ENCODE results near the gene PDCD7. TPM values are rescaled to one million over a fixed set of nuclear protein-coding genes. Genes with fewer than 3 reads are reported as not detected.

PDCD7 gene
- total RNA-seq, 1 experiment from 2014 or later, result 9.5 TPM

- Histone ChIP-seq H4K20me1 (ENCODE audit: low read length) (no peaks in the 10 kb centered on the region), H3K27ac (ENCODE audit: low read length) (no peak overlapping the region), H3K36me3 (ENCODE audit: low read depth, low read length) (no peaks in the 10 kb centered on the region), H3K79me2 (ENCODE audit: low read length) (no peaks in the 10 kb centered on the region), H3K9me2 (replicated peaks; ENCODE audit: low read length) (no peaks in the 10 kb centered on the region), H3K27me3 (ENCODE audit: low read length) (no peaks in the 10 kb centered on the region), H3K4me2 (ENCODE audit: low read length) (no peak overlapping the region), H3K9me3 (ENCODE audit: low read length) (no peaks in the 10 kb centered on the region), H3F3A (ENCODE audit: low read length, unreplicated experiment) (no peaks in the 10 kb centered on the region), H3K9ac (ENCODE audit: low read length) (no peak overlapping the region), H3K4me1 (ENCODE audit: insufficient read depth, low read length) (no peaks in the 10 kb centered on the region), H2AFZ (ENCODE audit: low read length) (no peak overlapping the region), H3K4me3 (ENCODE audit: low read length) (no peak overlapping the region)
- no TSS peak for BruUV-seq (replicated peaks)
- ChIA-PET CTCF (no interaction called here), POLR2A (ENCODE audit: unreplicated experiment) (no interaction called here)
- DNase-seq (no peak), ATAC-seq (no peak)
- TF ChIP-seq EZH2 (IDR thresholded peaks at IDR 0.05; ENCODE audit: low read length, unreplicated experiment) (no peak), EZH2phosphoT487 (IDR thresholded peaks at IDR 0.05; ENCODE audit: borderline replicate concordance, low read length) (no peak)
- intact Hi-C loops (cut with micrococcal nuclease), result no loop called here
These were observed 61.0 kb downstream of the PDCD7 start for GRCh38 chr15:65072617-65073016.

DNA sequence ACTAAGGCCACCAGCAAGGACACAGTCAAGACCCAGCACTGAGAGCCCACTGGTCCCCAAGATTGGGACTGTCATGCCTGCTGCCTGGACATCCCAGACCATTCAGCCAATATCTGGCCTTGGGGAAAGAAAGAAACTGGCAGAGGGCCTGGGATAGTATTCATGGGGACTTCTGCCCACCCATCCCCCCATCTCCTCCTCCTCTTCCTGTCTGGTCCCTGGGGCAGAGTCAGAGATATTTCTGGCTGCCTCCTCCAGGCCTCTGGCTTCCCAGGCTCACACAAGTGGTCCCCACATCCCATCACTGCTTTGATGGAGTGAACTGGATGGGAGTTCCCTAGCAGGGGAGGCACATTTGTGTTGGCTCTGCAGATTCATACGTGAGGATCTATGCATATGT, 61.6 kb downstream of the PDCD7 start:
- H3K9ac ChIP-seq (ENCODE audit: low read length), result no peak overlapping the region
- no peaks in the 10 kb centered on the region for H3K79me2 ChIP-seq (ENCODE audit: low read length)
- H3K4me2 ChIP-seq (ENCODE audit: low read length), result no peak overlapping the region
- no peaks in the 10 kb centered on the region for H3K9me3 ChIP-seq (ENCODE audit: low read length)
- no peak overlapping the region for H2AFZ ChIP-seq (ENCODE audit: low read length)
- H3K36me3 ChIP-seq (ENCODE audit: low read depth, low read length), result no peaks in the 10 kb centered on the region
- ChIA-PET POLR2A (ENCODE audit: unreplicated experiment) (no interaction called here), CTCF (no interaction called here)
- DNase-seq (no peak), ATAC-seq (no peak)
- H3F3A ChIP-seq (ENCODE audit: low read length, unreplicated experiment), result no peaks in the 10 kb centered on the region
- no peaks in the 10 kb centered on the region for H4K20me1 ChIP-seq (ENCODE audit: low read length)
- no peak overlapping the region for H3K4me3 ChIP-seq (ENCODE audit: low read length)
- no peak for TF ChIP-seq EZH2 (IDR thresholded peaks at IDR 0.05; ENCODE audit: low read length, unreplicated experiment)
- TF ChIP-seq EZH2phosphoT487 (IDR thresholded peaks at IDR 0.05; ENCODE audit: borderline replicate concordance, low read length), result no peak
- TF ChIP-seq CTCF (conservative IDR thresholded peaks at IDR 0.05; ENCODE audit: low read depth, low read length), result no peak
- H3K4me1 ChIP-seq (ENCODE audit: insufficient read depth, low read length), result no peaks in the 10 kb centered on the region
- no peaks in the 10 kb centered on the region for H3K9me2 ChIP-seq (replicated peaks; ENCODE audit: low read length)
- BruUV-seq (replicated peaks), result no TSS peak
- H3K27ac ChIP-seq (ENCODE audit: low read length), result no peak overlapping the region
- intact Hi-C loops (cut with micrococcal nuclease), result no loop called here
- no peaks in the 10 kb centered on the region for H3K27me3 ChIP-seq (ENCODE audit: low read length)

DNA sequence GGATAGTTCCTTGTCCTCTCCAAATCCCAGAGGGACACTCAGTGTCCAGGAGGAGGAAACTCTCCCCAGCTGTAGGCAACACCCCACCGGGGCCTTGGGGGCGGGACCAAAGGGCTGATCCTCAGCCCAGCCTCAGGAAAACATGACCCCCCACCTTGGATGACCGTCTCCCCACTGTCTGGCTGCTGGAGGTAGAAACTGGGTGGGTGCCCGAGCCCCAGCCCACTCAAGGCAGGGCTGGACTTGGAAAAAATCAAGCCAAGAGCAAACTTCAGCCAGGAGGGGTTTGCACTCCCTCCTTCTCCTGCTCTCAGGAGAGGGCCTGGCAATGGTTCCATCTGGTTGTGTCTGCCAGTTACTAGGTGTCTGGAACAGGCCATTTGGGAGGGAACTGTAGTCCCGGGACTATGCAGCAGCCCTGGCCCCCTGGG, 62.2 kb downstream of the PDCD7 start:
- TF ChIP-seq EZH2 (IDR thresholded peaks at IDR 0.05; ENCODE audit: low read length, unreplicated experiment) (no peak), EZH2phosphoT487 (IDR thresholded peaks at IDR 0.05; ENCODE audit: borderline replicate concordance, low read length) (no peak), CTCF (conservative IDR thresholded peaks at IDR 0.05; ENCODE audit: low read depth, low read length) (no peak)
- Histone ChIP-seq H3K9ac (ENCODE audit: low read length) (no peak overlapping the region), H3K79me2 (ENCODE audit: low read length) (no peaks in the 10 kb centered on the region), H4K20me1 (ENCODE audit: low read length) (no peaks in the 10 kb centered on the region), H3K4me3 (ENCODE audit: low read length) (no peak overlapping the region), H3K4me1 (ENCODE audit: insufficient read depth, low read length) (no peaks in the 10 kb centered on the region), H3K27me3 (ENCODE audit: low read length) (no peaks in the 10 kb centered on the region), H3K27ac (ENCODE audit: low read length) (no peak overlapping the region), H3K9me2 (replicated peaks; ENCODE audit: low read length) (no peaks in the 10 kb centered on the region), H3K4me2 (ENCODE audit: low read length) (no peak overlapping the region), H3F3A (ENCODE audit: low read length, unreplicated experiment) (no peaks in the 10 kb centered on the region), H3K36me3 (ENCODE audit: low read depth, low read length) (no peaks in the 10 kb centered on the region), H2AFZ (ENCODE audit: low read length) (no peak overlapping the region), H3K9me3 (ENCODE audit: low read length) (no peaks in the 10 kb centered on the region)
- BruUV-seq (replicated peaks), result no TSS peak
- ATAC-seq (no peak), DNase-seq (no peak)
- intact Hi-C loops (cut with micrococcal nuclease), result no loop called here
- ChIA-PET CTCF (no interaction called here), POLR2A (ENCODE audit: unreplicated experiment) (no interaction called here)
